ENCODE measurements around the gene RNF166. TPM values are rescaled to one million over a fixed set of nuclear protein-coding genes. Genes with fewer than 3 reads are reported as not detected.

The RNF166 gene
- total RNA-seq, 1 experiment from 2014 or later: 46.2 TPM

GRCh38 chr16:88726408-88726749 lies 20.2 kb upstream of the RNF166 start (continued):
- TF ChIP-seq STAT6 (CRISPR knock-in tag; conservative IDR thresholded peaks at IDR 0.05; ENCODE audit: low read depth) (no peak), SMAD3 (CRISPR knock-in tag; IDR thresholded peaks at IDR 0.05; ENCODE audit: borderline replicate concordance) (no peak)

- no peak for ATAC-seq
- H3K4me3 Mint-ChIP-seq: no peak overlapping the region
- ChIA-PET POLR2A (no interaction called here), CTCF (interaction anchor here (1.4 to 4.0 kb wide), 2 partner anchors 12 to 17 kb away, joined by 6 to 21 read pairs; no protein-coding TSS in a partner anchor)
- DNase-seq (ENCODE audit: low spot score): no peak
- no peaks in the 10 kb centered on the region for H3K4me1 Mint-ChIP-seq
- H3K27me3 Mint-ChIP-seq (ENCODE audit: low read depth): no peaks in the 10 kb centered on the region
- no peak overlapping the region for H3K27ac Mint-ChIP-seq
- H3K36me3 Mint-ChIP-seq: no peaks in the 10 kb centered on the region
- TF ChIP-seq ELF4 (CRISPR knock-in tag; IDR thresholded peaks at IDR 0.05; ENCODE audit: low read depth) (no peak), ZNF317 (CRISPR knock-in tag; IDR thresholded peaks at IDR 0.05; ENCODE audit: borderline replicate concordance, low read depth) (no peak), ZBTB21 (CRISPR knock-in tag; IDR thresholded peaks at IDR 0.05; ENCODE audit: borderline replicate concordance) (no peak), E2F4 (CRISPR knock-in tag; IDR thresholded peaks at IDR 0.05; ENCODE audit: borderline replicate concordance, low read depth) (no peak), TCF7 (CRISPR knock-in tag; IDR thresholded peaks at IDR 0.05; ENCODE audit: low read depth) (no peak), TEAD1 (CRISPR knock-in tag; IDR thresholded peaks at IDR 0.05) (no peak), NFYB (CRISPR knock-in tag; conservative IDR thresholded peaks at IDR 0.05; ENCODE audit: low read depth) (no peak), JAZF1 (CRISPR knock-in tag; IDR thresholded peaks at IDR 0.05) (no peak)
- no peaks in the 10 kb centered on the region for H3K9me3 Mint-ChIP-seq
Measured at GRCh38 chr16:88725609-88726407, 19.6 kb upstream of the RNF166 start.

GRCh38 chr16:88724855-88725555 lies 18.8 kb upstream of the RNF166 start:
- ATAC-seq: no peak
- no peak overlapping the region for H3K27ac Mint-ChIP-seq

More at GRCh38 chr16:88724855-88725555, 18.8 kb upstream of the RNF166 start:
- CTCF ChIA-PET: interaction anchor here (1.4 to 4.0 kb wide), 2 partner anchors 12 to 18 kb away, joined by 6 to 21 read pairs; no protein-coding TSS in a partner anchor
- TF ChIP-seq FOXK1 (CRISPR knock-in tag; IDR thresholded peaks at IDR 0.05) (no peak), ATF2 (CRISPR knock-in tag; IDR thresholded peaks at IDR 0.05; ENCODE audit: borderline replicate concordance, low read depth) (no peak), FOXJ3 (CRISPR knock-in tag; IDR thresholded peaks at IDR 0.05; ENCODE audit: borderline replicate concordance) (no peak)
- Mint-ChIP-seq H3K27me3 (ENCODE audit: low read depth) (no peaks in the 10 kb centered on the region), H3K36me3 (peaks cover 3% of the 10 kb centered on the region; the same call in 1 of the 2 replicates), H3K4me1 (no peaks in the 10 kb centered on the region), H3K9me3 (no peaks in the 10 kb centered on the region), H3K4me3 (no peak overlapping the region)
- POLR2A ChIA-PET: no interaction called here
- no peak for DNase-seq (ENCODE audit: low spot score)

Measured in WTC11 (cell line).